RCC 7860 (cell line): Measurements from ENCODE around the gene ZGRF1.
"Not testable (repeated sequence)": the region's sequence is repeated elsewhere in the genome, so short reads cannot be mapped to it uniquely, and the experiment has no call there.

ENCODE experiments used
- DNase-seq: peaks from one replicate; pipeline ENCODE4 v3.0.0-alpha.2; 2015; ENCODE audit warnings: low spot score
- FAIRE-seq: peaks from 2 replicates; lab custom pipeline; 2012; peaks lifted over from hg19 to GRCh38; lab: Jason Lieb, UNC

ZGRF1 gene, protein sequence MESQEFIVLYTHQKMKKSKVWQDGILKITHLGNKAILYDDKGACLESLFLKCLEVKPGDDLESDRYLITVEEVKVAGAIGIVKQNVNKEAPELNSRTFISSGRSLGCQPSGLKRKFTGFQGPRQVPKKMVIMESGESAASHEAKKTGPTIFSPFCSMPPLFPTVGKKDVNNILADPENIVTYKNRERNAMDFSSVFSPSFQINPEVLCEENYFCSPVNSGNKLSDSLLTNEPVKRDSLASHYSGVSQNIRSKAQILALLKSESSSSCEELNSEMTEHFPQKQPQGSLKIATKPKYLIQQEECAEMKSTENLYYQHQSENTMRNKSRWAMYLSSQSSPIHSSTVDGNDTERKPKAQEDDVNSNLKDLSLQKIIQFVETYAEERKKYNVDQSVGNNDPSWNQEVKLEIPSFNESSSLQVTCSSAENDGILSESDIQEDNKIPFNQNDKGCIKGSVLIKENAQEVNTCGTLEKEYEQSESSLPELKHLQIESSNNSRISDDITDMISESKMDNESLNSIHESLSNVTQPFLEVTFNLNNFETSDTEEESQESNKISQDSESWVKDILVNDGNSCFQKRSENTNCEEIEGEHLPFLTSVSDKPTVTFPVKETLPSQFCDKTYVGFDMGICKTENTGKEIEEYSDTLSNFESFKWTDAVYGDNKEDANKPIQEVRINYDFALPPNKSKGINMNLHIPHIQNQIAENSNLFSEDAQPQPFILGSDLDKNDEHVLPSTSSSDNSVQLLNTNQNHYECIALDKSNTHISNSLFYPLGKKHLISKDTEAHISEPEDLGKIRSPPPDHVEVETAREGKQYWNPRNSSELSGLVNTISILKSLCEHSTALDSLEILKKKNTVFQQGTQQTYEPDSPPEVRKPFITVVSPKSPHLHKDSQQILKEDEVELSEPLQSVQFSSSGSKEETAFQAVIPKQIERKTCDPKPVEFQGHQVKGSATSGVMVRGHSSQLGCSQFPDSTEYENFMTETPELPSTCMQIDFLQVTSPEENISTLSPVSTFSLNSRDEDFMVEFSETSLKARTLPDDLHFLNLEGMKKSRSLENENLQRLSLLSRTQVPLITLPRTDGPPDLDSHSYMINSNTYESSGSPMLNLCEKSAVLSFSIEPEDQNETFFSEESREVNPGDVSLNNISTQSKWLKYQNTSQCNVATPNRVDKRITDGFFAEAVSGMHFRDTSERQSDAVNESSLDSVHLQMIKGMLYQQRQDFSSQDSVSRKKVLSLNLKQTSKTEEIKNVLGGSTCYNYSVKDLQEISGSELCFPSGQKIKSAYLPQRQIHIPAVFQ (N-terminal part only)

DNA sequence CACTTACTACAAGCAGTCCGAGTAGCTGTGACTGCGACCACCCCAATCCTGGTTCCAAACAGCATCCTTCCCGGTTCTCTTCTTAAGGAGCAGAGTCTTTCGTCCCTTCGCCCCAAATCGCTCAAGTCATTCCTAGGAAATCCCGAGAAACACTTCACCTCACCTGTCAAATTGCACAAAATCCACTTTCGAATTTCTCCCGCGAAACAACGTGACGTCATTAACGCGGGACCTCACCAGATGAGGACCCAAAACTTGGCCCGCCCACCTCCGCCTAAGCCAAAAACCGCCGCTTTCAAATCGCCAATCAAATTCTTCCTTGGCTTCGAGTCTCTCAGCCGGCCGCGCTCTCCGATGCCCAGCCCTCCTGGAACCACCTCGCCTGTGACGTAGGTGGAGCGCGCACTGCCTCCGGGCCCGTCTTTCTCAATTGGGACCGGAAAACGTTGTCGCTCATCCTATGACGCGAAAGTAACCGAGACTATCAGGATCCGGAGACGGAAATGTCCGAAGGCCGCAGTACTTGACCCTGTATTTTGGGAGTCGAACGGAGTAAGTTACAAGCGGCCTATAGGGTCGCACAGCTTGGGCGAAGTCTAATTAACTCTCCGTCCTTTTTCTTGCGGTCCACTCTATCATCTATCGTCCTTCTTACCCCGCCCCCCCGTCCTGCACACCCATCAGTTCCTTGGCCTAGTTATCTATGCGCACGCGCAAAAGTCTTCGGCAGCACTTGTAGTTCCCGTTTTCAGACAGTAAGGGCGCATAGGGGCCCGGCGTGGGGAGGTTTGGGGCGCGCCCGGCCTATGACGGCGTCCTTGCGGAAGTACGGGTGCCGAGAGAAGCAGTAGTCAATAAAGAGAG lies at the start of gene ZGRF1, which contains the start of gene LARP7:
Gene ZGRF1 (minus strand): TSS at position 222 of the 864 bp plus-strand sequence. CDS start 3,733 bp downstream, outside the sequence.
Gene LARP7 (plus strand): TSS at position 456 of the 864 bp plus-strand sequence. CDS start 7,527 bp downstream, outside the sequence.
- peak; percentile 91 for FAIRE-seq
- DNase-seq = peak; percentile 94

DNA sequence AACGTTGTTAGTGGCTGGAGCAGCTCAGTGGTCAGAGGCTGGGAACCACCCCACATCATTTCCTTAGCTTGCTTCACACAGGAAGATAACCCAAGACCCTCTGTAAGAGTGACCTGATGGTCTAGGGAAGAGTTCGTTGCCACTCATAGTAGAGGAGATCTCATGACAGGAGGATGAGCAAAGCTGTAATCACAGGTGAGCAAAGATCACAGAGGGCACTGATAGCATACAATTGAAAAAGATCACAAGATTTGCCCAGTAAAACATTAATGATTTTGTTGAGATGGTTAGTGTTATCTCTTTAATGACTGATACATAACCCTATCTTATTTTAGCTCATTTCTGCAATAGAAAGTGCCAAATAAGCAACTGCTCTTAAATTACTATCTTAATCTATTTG lies 44.3 kb upstream of the ZGRF1 start:
- FAIRE-seq (no peak), DNase-seq (no peak)

DNA sequence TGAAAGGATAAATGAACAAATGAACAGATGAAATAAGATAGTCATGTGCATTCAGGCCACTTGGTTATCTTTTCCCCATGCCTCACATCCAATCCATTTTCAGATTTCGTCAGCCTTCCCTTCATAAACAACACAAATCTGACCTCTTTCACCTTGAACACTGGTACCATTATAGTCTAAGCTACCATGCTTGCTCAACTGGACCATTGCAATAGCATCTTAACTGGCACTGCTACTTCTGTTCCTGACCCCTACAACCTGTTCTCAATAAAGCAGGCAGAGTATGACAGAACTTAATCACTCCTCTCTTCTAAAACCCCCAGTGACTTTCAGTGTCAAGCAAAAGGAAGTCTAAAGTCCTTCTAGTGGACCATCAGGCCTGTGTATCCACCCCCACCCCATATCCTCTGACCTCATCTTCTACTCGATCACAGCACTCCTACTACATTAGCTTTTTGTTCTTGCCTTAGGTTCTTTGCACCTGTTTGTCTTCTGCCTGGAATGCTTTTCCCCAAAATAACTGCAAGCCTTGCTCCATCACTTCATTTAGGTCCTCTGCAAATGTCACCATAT lies 40.9 kb upstream of the ZGRF1 start:
- DNase-seq (no peak), FAIRE-seq (no peak)

DNA sequence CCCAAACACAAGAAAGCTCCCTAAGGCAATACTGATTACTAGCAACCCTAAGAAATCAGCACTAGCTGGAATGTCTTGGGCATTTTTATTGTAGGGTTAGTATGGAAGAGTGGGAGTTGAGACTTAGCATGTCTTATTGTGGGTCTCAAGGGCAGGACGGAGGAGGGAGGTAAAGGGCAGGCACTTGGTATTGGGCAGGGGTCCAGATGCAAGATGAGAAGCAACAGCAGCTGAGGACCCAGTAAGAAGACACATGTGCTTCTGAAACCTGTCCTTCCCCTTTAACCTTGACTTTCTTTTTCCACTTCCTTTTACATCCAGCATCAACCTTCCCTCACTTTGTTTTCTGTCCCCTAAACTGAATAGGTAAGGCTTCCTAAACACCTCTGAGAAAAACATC lies 37.7 kb upstream of the ZGRF1 start:
- FAIRE-seq = no peak
- no peak for DNase-seq

DNA sequence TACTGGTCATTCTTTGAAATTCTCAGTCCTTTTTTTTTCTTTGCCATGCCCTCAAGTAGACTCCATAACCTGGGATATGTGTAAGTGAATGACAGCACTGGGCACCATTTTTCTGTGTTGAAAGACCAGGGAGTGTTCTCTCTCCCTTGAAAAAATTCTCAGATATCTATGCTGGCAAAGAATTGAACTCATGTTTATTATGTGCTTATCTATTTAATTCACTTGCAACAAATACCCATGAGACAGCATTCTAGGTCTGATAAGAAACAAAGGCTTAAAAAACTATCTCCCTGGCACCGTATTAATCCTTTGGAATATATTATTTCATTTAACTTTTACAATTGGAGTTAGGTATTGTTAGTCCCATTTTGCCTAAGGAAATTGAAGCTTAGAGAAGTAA lies 37.0 kb upstream of the ZGRF1 start:
- FAIRE-seq (no peak), DNase-seq (no peak)

DNA sequence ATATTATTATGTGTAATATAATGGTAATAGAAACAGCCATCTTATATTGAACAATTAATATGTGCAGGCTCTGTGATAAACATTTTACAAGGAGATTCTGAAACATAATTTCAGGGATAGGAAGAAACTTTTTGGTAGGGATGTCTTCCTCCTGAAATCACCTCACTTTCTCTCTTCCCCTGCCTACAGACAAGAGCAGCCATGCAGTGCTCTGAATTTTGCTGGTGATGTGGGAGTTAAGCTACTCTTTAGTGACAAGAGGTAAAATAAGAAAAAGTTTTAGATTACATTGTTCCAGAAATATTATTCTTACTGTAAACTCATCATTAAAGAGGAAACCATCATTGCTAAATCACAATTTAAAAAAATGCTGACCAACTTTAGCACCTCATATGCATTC lies 36.4 kb upstream of the ZGRF1 start:
- FAIRE-seq = no peak
- DNase-seq = no peak

DNA sequence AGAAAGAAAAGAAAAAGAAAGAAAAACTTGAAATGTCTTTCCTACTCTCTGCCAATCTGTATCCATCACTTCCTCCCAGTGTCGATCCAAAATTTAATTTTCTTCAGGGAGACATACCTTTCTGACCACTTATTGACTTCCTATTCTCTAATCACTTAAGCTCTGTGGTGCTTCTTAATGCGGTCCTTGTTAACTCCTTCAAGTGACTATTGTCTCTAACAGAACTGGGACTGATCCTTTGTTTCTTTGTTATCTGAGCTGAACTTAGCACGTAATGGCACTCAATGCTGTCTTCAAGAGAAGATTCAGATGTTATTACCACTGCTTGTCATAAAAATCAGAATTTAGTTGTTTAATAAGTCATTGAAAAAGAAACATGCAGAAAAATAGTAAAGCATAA lies 31.4 kb upstream of the ZGRF1 start:
- FAIRE-seq = no peak
- DNase-seq = no peak

DNA sequence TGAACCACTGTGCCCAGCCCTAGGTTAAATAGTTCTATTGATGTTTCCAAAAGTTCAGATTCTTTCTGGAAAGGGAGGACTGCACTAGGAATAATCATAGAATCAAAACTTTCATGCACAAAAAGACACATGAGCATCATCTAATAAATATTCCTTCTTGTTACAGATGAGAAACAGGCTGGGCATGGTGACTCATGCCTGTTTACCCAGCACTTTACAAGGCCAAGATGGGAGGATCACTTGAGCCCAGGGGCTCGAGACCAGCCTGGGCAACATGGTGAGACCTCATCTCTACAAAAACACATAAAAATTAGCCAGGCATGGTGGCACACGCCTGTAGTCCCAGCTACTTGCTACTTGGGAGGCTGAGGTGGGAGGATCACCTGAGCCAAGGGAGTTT lies 27.9 kb upstream of the ZGRF1 start:
- FAIRE-seq (no peak), DNase-seq (no peak)

DNA sequence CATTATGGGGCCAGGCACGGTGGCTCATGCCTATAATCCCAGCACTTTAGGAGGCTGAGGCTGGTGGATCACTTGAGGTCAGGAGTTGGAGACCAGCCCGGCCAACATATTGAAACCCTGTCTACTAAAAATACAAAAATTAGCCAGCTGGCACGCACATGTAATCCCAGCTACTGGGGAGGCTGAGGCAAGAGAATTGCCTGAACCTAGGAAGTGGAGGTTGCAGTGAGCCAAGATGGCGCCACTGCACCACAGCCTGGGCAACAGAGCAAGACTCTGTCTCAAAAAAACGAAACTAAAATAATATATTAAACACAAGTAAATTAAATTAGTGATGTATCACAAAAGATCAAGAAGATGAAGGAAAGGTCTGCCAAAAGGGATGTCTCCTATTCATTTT lies 19.4 kb upstream of the ZGRF1 start:
- not testable (repeated sequence) for FAIRE-seq, DNase-seq

DNA sequence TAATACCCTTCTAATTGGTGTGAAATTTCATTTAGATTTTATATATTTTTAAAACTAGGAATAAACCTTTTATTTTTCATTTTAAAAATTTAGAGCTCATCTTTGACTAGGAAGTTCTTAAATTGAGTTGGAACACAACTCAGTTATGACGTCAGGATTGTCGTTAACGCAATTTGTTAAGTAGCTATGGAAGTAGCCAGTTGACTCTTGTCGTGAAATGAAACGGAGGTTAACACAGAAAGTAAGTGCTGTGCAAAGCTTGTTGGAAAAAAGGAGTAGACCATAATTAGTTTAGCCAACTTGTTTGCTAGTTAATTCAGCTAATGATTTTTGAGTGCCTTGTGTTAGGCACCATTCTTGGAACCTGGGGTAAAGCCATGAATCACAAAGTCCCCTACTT lies 18.6 kb upstream of the ZGRF1 start:
- DNase-seq (no peak), FAIRE-seq (no peak)

DNA sequence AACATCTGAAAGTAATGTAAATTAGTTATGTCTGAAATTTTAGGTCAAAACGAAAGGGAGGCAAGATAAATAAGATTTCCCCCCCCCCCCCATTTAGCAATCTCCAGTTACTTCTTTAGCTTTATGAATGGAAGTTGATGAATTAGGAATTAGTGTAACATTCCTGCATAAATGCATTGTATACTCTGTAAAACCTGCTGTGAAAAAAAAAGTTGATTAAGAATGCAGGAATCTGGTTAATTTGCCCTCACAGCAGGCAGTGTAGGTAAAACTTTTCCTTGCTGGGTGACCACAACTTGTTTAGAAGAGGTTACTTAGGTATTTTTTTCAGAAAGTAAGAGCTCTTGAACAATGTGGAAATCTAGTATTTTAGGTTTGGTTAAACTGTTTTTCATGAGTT lies 15.5 kb upstream of the ZGRF1 start:
- FAIRE-seq (no peak), DNase-seq (no peak)

DNA sequence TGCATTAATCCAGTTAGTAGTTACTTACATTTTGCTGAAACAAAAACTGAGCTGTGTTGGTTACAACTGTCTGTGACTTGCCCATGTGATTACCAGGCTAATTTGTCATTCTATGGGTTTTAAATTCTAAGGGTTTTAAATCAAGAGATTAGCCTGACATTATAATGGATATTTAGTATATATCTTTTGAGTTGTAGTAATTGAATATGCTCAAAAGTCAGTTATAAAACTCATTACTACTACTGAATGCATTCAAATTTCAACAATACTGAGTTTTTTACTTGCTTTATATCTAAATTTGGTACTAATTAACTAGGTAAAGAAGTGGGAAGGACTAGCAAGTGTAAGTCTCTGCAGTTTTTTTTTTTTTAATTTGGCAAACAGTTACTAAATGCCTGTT lies 14.9 kb upstream of the ZGRF1 start:
- no peak for FAIRE-seq
- DNase-seq = no peak

DNA sequence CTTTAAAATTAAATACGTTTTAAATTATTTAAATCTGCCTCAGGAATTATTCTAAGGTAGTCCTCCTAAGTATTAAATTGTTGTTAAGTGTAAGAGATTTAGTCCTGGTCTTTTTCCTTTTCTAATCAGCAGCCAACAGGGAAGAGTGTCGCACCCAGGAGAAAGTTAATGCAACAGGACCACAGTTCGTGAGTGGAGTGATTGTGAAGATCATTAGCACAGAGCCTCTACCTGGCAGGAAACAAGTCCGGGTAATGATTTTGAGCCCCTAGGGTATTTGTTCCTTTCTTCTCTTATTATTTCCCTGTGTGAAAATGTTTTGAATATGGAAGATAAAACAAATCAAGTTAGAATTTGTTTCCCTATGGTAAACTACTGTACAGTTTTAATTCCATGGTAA lies 13.6 kb upstream of the ZGRF1 start:
- FAIRE-seq = no peak

DNA sequence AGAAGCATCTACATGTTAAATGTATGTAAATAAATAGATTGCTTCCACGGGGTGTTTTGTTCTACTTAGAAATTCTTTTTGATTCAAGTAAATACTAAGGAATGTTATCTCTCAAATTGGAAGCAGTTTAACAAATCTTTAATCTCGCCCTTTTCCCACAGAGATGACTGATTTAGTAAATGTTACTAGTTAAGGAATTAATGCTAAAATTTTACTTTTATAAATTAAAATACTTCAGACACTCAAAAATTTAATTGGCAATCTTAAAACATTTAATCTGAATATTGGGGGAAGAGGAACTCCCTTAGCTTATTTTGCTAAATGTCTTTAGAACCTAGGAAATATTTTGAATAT lies 12.3 kb upstream of the ZGRF1 start:
- DNase-seq (no peak), FAIRE-seq (no peak)

More for the DNA sequence above, 13.6 kb upstream of the ZGRF1 start:
- no peak for DNase-seq

DNA sequence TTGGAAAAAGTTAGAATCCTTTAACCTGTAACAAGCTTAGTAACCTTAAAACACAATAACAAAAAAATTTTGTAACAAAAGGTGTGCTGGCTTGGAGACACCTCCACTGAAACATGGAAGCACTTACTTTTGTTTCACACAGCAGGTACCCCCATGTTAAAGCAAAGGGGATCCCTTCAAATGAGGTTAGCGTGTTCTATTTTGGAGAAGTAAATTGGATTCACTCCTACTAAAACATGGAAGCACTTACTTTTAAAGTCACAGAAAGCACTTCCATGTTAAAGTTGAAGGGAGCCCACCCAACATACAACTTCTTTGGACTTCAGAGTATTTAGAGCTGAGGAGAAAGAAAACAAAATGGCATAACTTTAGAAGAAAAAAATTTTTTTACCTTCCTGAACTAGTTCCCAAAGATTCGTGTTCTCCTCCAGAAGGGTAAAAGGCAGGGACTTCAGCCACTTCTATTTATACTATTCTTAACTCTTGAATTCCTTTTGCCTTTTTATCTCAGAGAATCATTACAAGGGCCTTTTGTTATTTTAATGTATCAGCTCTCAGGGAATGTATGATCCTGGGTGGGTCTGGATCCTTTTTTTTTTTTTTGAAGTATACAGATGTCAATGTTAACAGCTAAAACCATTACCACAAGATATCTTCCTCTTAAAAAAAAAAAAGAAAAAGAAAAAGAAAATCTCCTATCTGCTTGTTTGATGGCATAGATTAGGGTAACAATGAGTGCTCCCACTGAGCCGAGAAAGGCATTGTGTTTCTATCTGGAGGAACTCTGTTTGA lies 11.8 kb upstream of the ZGRF1 start:
- DNase-seq (no peak), FAIRE-seq (no peak)

DNA sequence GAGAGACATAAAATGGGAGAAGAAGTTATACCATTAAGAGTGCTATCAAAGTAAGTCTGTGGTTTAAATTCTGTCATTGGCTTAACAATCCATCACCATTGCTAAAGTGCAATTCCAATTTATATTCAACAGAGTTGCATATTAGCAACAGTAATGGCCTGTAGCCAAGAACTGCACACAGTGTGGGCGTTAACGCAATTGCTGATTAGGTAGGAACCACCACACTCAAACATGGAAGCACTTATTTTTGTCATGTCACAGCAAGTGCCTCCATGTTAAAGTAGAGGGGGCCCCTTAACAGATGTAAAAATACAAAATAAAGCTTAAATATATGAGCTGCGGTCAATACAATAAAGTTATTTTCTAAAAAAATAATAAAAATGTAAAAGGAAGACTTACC lies 11.1 kb upstream of the ZGRF1 start:
- FAIRE-seq (no peak), DNase-seq (no peak)

DNA sequence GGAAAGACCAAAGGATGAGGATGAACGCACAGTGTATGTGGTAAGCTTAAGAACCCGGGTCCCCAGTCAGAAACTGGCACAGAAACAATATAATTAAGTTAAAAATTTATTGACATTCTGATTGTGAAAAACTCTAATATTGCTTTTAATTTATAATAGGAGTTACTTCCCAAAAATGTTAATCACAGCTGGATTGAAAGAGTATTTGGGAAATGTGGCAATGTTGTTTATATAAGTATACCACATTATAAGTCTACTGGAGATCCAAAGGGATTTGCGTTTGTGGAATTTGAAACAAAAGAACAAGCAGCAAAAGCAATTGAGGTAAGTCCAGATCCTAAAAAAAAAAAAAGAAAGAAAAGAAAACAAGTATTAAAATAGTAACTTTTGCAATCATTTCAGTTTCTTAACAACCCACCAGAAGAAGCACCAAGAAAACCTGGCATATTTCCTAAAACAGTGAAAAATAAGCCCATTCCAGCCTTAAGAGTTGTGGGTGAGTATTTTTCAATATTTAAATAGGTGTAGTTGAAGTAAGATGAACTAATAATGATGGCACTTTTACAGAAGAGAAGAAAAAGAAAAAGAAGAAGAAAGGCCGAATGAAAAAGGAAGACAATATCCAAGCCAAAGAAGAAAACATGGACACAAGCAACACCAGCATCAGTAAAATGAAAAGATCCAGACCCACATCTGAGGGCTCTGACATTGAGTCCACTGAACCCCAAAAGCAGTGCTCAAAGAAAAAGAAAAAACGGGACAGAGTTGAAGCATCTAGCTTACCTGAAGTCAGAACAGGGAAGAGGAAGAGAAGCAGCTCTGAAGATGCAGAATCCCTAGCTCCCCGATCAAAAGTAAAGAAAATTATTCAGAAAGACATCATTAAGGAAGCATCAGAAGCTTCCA lies 10.2 kb upstream of the ZGRF1 start:
- DNase-seq = no peak
- FAIRE-seq = no peak
